ENCODE data around the gene SLC52A3.

The SLC52A3 gene

GRCh38 chr20:750801-751200 is 17.5 kb downstream of the SLC52A3 start:
- no peak overlapping the region for H3K4me3 ChIP-seq
- intact Hi-C loops (cut with DNase I; ENCODE audit: low total_unique reads), result no loop called here
- no peak overlapping the region for H3K27ac ChIP-seq
- no peaks in the 10 kb centered on the region for H3K27me3 ChIP-seq
- H3K36me3 ChIP-seq, result no peaks in the 10 kb centered on the region
- DNase-seq, result no peak
- H3K4me1 ChIP-seq, result no peaks in the 10 kb centered on the region
- no peak for TF ChIP-seq CTCF (IDR thresholded peaks at IDR 0.05)
- H3K9me3 ChIP-seq, result peaks cover 4% of the 10 kb centered on the region in 3 donors

GRCh38 chr20:745683-746301 is 22.5 kb downstream of the SLC52A3 start:
- intact Hi-C loops (cut with DNase I; ENCODE audit: low total_unique reads), result no loop called here
- H3K9me3 ChIP-seq, result peaks cover 7 to 20% (median 17%) of the 10 kb centered on the region in 3 donors
- no peaks in the 10 kb centered on the region for H3K4me1 ChIP-seq
- DNase-seq, result no peak
- no peaks in the 10 kb centered on the region for H3K36me3 ChIP-seq
- no peak overlapping the region for H3K27ac ChIP-seq
- H3K27me3 ChIP-seq, result peaks cover 0 to 15% of the 10 kb centered on the region in 2 donors
- no peak for TF ChIP-seq CTCF (IDR thresholded peaks at IDR 0.05)
- no peak overlapping the region for H3K4me3 ChIP-seq

GRCh38 chr20:742156-742555 is 26.1 kb downstream of the SLC52A3 start:
- peaks cover 0 to 20% of the 10 kb centered on the region in 2 donors for H3K27me3 ChIP-seq
- H3K27ac ChIP-seq, result no peak overlapping the region
- no peaks in the 10 kb centered on the region for H3K4me1 ChIP-seq
- H3K4me3 ChIP-seq, result no peak overlapping the region
- TF ChIP-seq CTCF (IDR thresholded peaks at IDR 0.05), result no peak
- intact Hi-C loops (cut with DNase I; ENCODE audit: low total_unique reads), result no loop called here
- DNase-seq, result no peak
- H3K36me3 ChIP-seq, result no peaks in the 10 kb centered on the region
- peaks cover 7 to 20% (median 17%) of the 10 kb centered on the region in 3 donors for H3K9me3 ChIP-seq

GRCh38 chr20:741620-742019 is 26.7 kb downstream of the SLC52A3 start:
- H3K27ac ChIP-seq, result no peak overlapping the region
- no peaks in the 10 kb centered on the region for H3K36me3 ChIP-seq
- H3K27me3 ChIP-seq, result peaks cover 0 to 20% of the 10 kb centered on the region in 2 donors
- H3K4me1 ChIP-seq, result no peaks in the 10 kb centered on the region
- no peak for DNase-seq
- TF ChIP-seq CTCF (IDR thresholded peaks at IDR 0.05), result no peak
- no peak overlapping the region for H3K4me3 ChIP-seq
- intact Hi-C loops (cut with DNase I; ENCODE audit: low total_unique reads), result no loop called here
- peaks cover 7 to 20% (median 17%) of the 10 kb centered on the region in 3 donors for H3K9me3 ChIP-seq

- DNase-seq, result no peak
Observed at GRCh38 chr20:740162-740561, 28.1 kb downstream of the SLC52A3 start.

More at GRCh38 chr20:740162-740561, 28.1 kb downstream of the SLC52A3 start:
- H3K36me3 ChIP-seq, result no peaks in the 10 kb centered on the region
- H3K9me3 ChIP-seq, result peaks cover 0 to 10% (median 10%) of the 10 kb centered on the region in 3 donors
- H3K27ac ChIP-seq, result no peak overlapping the region
- TF ChIP-seq CTCF (IDR thresholded peaks at IDR 0.05), result no peak
- H3K27me3 ChIP-seq, result peaks cover 0 to 20% of the 10 kb centered on the region in 2 donors
- intact Hi-C loops (cut with DNase I; ENCODE audit: low total_unique reads), result no loop called here
- H3K4me1 ChIP-seq, result no peaks in the 10 kb centered on the region
- H3K4me3 ChIP-seq, result no peak overlapping the region
